GM23338 (cell line): ENCODE data around the gene CYP11A1. TPM values are rescaled to one million over a fixed set of nuclear protein-coding genes. Genes with fewer than 3 reads are reported as not detected.

Experiments
- ATAC-seq: fragments of 200-7000 bp; cut with Tn5 transposase; 3 replicates; pipeline ENCODE4 v1.9.1; 2020
- DNase-seq: peaks from one replicate; pipeline ENCODE4 v3.0.0-alpha.2; 2015; ENCODE audit warnings: low spot score
- H2AFZ ChIP-seq: fragments of 200-600 bp; sonication (generic); 2 replicates; pipeline ENCODE4 v1.8.0; 2016; ENCODE audit warnings: antibody characterized with exemption, mild to moderate bottlenecking, moderate library complexity
- H3F3A ChIP-seq: fragments of 200-600 bp; sonication (generic); replicated peaks from 2 replicates; pipeline ENCODE4 v1.8.0; 2017; ENCODE audit warnings: antibody characterized with exemption, mixed run types, low read depth
- H3K27ac ChIP-seq: fragments of 200-600 bp; sonication (generic); 2 replicates; pipeline ENCODE4 v1.6.1; 2016; ENCODE audit warnings: low read depth
- H3K27me3 ChIP-seq: fragments of 200-600 bp; sonication (generic); 2 replicates; pipeline ENCODE4 v1.8.0; 2016; ENCODE audit warnings: mild to moderate bottlenecking, mixed run types, moderate library complexity; ENCODE audit not compliant: insufficient read depth
- H3K36me3 ChIP-seq: fragments of 200-600 bp; sonication (generic); 2 replicates; pipeline ENCODE4 v1.8.0; 2016; ENCODE audit warnings: mild to moderate bottlenecking; ENCODE audit not compliant: insufficient read depth
- H3K4me1 ChIP-seq: fragments of 200-600 bp; sonication (generic); 2 replicates; pipeline ENCODE4 v1.8.0; 2016; ENCODE audit warnings: mild to moderate bottlenecking, moderate library complexity; ENCODE audit not compliant: insufficient read depth
- H3K4me2 ChIP-seq: fragments of 200-600 bp; sonication (generic); 2 replicates; pipeline ENCODE4 v1.7.1; 2017; ENCODE audit warnings: mixed run types
- H3K4me3 ChIP-seq: fragments of 200-600 bp; sonication (generic); 2 replicates; pipeline ENCODE4 v1.6.1; 2016; ENCODE audit warnings: mixed run types
- H3K79me2 ChIP-seq: fragments of 200-600 bp; sonication (generic); replicated peaks from 2 replicates; pipeline ENCODE4 v1.8.0; 2017; ENCODE audit warnings: mild to moderate bottlenecking; ENCODE audit not compliant: insufficient read depth
- H3K9me2 ChIP-seq: fragments of 200-600 bp; sonication (generic); 2 replicates; pipeline ENCODE4 v1.8.0; 2017; ENCODE audit not compliant: insufficient read depth
- H4K20me1 ChIP-seq: fragments of 200-600 bp; sonication (generic); replicated peaks from 2 replicates; pipeline ENCODE4 v1.8.0; 2017; ENCODE audit warnings: mild to moderate bottlenecking; ENCODE audit not compliant: insufficient read depth
- H3K27ac Mint-ChIP-seq: 2 replicates; pipeline ENCODE4 v1.8.0; 2020; ENCODE audit warnings: inconsistent platforms, mild to moderate bottlenecking, moderate library complexity, mixed read lengths
- H3K27me3 Mint-ChIP-seq: 3 replicates; pipeline ENCODE4 v1.8.0; 2022; ENCODE audit warnings: low read depth, mild to moderate bottlenecking, moderate library complexity, mixed read lengths, inconsistent platforms; ENCODE audit not compliant: insufficient read depth, poor library complexity
- H3K36me3 Mint-ChIP-seq: 3 replicates; pipeline ENCODE4 v1.8.0; 2021; ENCODE audit warnings: low read depth, mild to moderate bottlenecking, inconsistent platforms, moderate library complexity, mixed read lengths
- H3K4me1 Mint-ChIP-seq: 3 replicates; pipeline ENCODE4 v1.8.0; 2020; ENCODE audit warnings: mild to moderate bottlenecking, inconsistent platforms, mixed read lengths
- H3K4me3 Mint-ChIP-seq: 3 replicates; pipeline ENCODE4 v1.8.0; 2021; ENCODE audit warnings: moderate library complexity, mild to moderate bottlenecking, inconsistent platforms, mixed read lengths
- H3K9me3 Mint-ChIP-seq: 3 replicates; pipeline ENCODE4 v1.8.0; 2020; ENCODE audit warnings: moderate library complexity, mild to moderate bottlenecking, inconsistent platforms, mixed read lengths
- CREB1 ChIP-seq: fragments of 250-450 bp; sonication (Bioruptor Pico); IDR thresholded peaks from 2 replicates; pipeline ENCODE4 v1.5.0; 2020; ENCODE audit warnings: low read depth, mild to moderate bottlenecking, moderate library complexity
- CTCF ChIP-seq, 2 experiments: fragments of 200-600 bp in 1 of 2; sonication (generic) in 1 of 2; conservative IDR thresholded peaks; 2 replicates each; pipeline versions ENCODE4 v1.5.1 to v1.6.1; 2016 to 2017; ENCODE audit warnings: antibody characterized with exemption in 2 of 2, low read depth in 2 of 2, mild to moderate bottlenecking in 2 of 2, moderate library complexity in 1 of 2
- EZH2 ChIP-seq: fragments of 200-600 bp; sonication (generic); IDR thresholded peaks from one replicate; pipeline ENCODE4 v1.8.0; 2017; ENCODE audit warnings: antibody characterized with exemption, mild to moderate bottlenecking, low read depth; ENCODE audit not compliant: unreplicated experiment
- EZH2phosphoT487 ChIP-seq: fragments of 200-600 bp; sonication (generic); IDR thresholded peaks from one replicate; pipeline ENCODE4 v1.8.1; 2018; ENCODE audit warnings: antibody characterized with exemption; ENCODE audit not compliant: unreplicated experiment
- JUNB ChIP-seq: IDR thresholded peaks from one replicate; pipeline ENCODE4 v1.6.1; 2016; ENCODE audit warnings: antibody characterized with exemption; ENCODE audit not compliant: unreplicated experiment
- NANOG ChIP-seq: IDR thresholded peaks from 2 replicates; pipeline ENCODE4 v1.6.1; 2016; ENCODE audit warnings: antibody characterized with exemption, borderline replicate concordance
- POLR2AphosphoS5 ChIP-seq: IDR thresholded peaks from 2 replicates; pipeline ENCODE4 v1.6.1; 2016; ENCODE audit warnings: antibody characterized with exemption, low read depth
- REST ChIP-seq: IDR thresholded peaks from one replicate; pipeline ENCODE4 v1.6.1; 2018; ENCODE audit warnings: antibody characterized with exemption; ENCODE audit not compliant: unreplicated experiment
- STAT1 ChIP-seq: IDR thresholded peaks from one replicate; pipeline ENCODE4 v1.6.1; 2016; ENCODE audit warnings: antibody characterized with exemption; ENCODE audit not compliant: unreplicated experiment
- ZNF114 ChIP-seq: fragments of 250-450 bp; sonication (Bioruptor Pico); IDR thresholded peaks from 2 replicates; pipeline ENCODE4 v1.5.0; 2020; ENCODE audit warnings: mild to moderate bottlenecking, moderate library complexity
- ZNF331 ChIP-seq: fragments of 250-450 bp; sonication (Bioruptor Pico); IDR thresholded peaks from 2 replicates; pipeline ENCODE4 v1.5.0; 2020; ENCODE audit warnings: low read depth, mild to moderate bottlenecking, moderate library complexity
- ZNF462 ChIP-seq: fragments of 250-450 bp; sonication (Bioruptor Pico); IDR thresholded peaks from 2 replicates; pipeline ENCODE4 v1.5.0; 2020; ENCODE audit warnings: mild to moderate bottlenecking, moderate library complexity
- polyA plus RNA-seq: library from polyadenylated mRNA; unstranded; fragments of >200 nt; fragmentation: Nextera tagmentation; extraction: Ambion mirVana; gene quantifications from 2 replicates; pipeline ENCODE4 v1.2.1, GENCODE V29; 2016
- total RNA-seq: library from RNA; depleted of rRNA; stranded (reverse); fragments of >200 nt; shearing (Covaris generic); gene quantifications from 2 replicates; pipeline ENCODE4 v1.2.3, GENCODE V29; 2014
- TF ChIP-seq, protein P1 (sequence below): IDR thresholded peaks from 2 replicates; pipeline ENCODE4 v1.6.1; 2016; ENCODE audit warnings: antibody characterized with exemption

CYP11A1 gene
- total and polyA plus RNA-seq, 2 experiments from 2014 or later, result 1.2 to 1.7 TPM

GRCh38 chr15:74293021-74293810 is 74.2 kb downstream of the CYP11A1 start:
- Histone ChIP-seq H3F3A (no peaks in the 10 kb centered on the region; the same call in 1 of the 2 replicates), H3K36me3 (no peaks in the 10 kb centered on the region), H3K27ac (no peak overlapping the region), H3K9me2 (no peaks in the 10 kb centered on the region), H3K27me3 (peaks cover 30% of the 10 kb centered on the region), H3K4me1 (peaks cover 17% of the 10 kb centered on the region), H4K20me1 (no peaks in the 10 kb centered on the region; the same call in 1 of the 2 replicates), H3K79me2 (no peaks in the 10 kb centered on the region), H2AFZ (no peak overlapping the region), H3K4me2 (no peak overlapping the region), H3K4me3 (no peak overlapping the region)
- Mint-ChIP-seq H3K4me1 (peaks cover 23% of the 10 kb centered on the region), H3K4me3 (no peak overlapping the region), H3K27ac (no peak overlapping the region), H3K9me3 (no peaks in the 10 kb centered on the region), H3K36me3 (no peaks in the 10 kb centered on the region), H3K27me3 (peaks cover 24% of the 10 kb centered on the region)
- no peak for TF ChIP-seq EZH2phosphoT487
- no peak for TF ChIP-seq NANOG
- no peak for TF ChIP-seq ZNF114 (CRISPR knock-in tag)
- no peak for TF ChIP-seq ZNF462 (CRISPR knock-in tag)
- TF ChIP-seq, protein P1, sequence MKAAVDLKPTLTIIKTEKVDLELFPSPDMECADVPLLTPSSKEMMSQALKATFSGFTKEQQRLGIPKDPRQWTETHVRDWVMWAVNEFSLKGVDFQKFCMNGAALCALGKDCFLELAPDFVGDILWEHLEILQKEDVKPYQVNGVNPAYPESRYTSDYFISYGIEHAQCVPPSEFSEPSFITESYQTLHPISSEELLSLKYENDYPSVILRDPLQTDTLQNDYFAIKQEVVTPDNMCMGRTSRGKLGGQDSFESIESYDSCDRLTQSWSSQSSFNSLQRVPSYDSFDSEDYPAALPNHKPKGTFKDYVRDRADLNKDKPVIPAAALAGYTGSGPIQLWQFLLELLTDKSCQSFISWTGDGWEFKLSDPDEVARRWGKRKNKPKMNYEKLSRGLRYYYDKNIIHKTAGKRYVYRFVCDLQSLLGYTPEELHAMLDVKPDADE, result no peak
- TF ChIP-seq REST, result no peak
- TF ChIP-seq CTCF (conservative IDR thresholded peaks at IDR 0.05; ENCODE audit: low read depth in 2 of 2), result no peak
- no peak for TF ChIP-seq ZNF331 (CRISPR knock-in tag)
- no peak for TF ChIP-seq JUNB
- no peak for TF ChIP-seq STAT1
- no peak for TF ChIP-seq CREB1 (CRISPR knock-in tag)
- no peak for TF ChIP-seq POLR2AphosphoS5
- TF ChIP-seq EZH2, result no peak
- ATAC-seq, result no peak
- no peak for DNase-seq
